ENCODE measurements around the gene PLXDC1.

GRCh38 chr17:39178536-39178935 is 27.1 kb upstream of the PLXDC1 start:
- TF ChIP-seq, protein P1, sequence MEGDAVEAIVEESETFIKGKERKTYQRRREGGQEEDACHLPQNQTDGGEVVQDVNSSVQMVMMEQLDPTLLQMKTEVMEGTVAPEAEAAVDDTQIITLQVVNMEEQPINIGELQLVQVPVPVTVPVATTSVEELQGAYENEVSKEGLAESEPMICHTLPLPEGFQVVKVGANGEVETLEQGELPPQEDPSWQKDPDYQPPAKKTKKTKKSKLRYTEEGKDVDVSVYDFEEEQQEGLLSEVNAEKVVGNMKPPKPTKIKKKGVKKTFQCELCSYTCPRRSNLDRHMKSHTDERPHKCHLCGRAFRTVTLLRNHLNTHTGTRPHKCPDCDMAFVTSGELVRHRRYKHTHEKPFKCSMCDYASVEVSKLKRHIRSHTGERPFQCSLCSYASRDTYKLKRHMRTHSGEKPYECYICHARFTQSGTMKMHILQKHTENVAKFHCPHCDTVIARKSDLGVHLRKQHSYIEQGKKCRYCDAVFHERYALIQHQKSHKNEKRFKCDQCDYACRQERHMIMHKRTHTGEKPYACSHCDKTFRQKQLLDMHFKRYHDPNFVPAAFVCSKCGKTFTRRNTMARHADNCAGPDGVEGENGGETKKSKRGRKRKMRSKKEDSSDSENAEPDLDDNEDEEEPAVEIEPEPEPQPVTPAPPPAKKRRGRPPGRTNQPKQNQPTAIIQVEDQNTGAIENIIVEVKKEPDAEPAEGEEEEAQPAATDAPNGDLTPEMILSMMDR (IDR thresholded peaks at IDR 0.05 in 8 of 11, conservative IDR thresholded peaks at IDR 0.05 in 3 of 11), result no peak
- no peak for TF ChIP-seq POLR2A (IDR thresholded peaks at IDR 0.05)
